T-helper 2 cell treated with Interferon-gamma antibody and Interleukin-4, amounts not matched to agents 5 μg/mL and 100 μg/mL, for 36 hours (primary cell): ENCODE measurements around the gene TNRC6C.
"Not testable (repeated sequence)": the region's sequence is repeated elsewhere in the genome, so short reads cannot be mapped to it uniquely, and the experiment has no call there.

Source experiments
- DNase-seq: peaks from one replicate; pipeline ENCODE4 v3.0.0; 2021; ENCODE audit warnings: low spot score
- H3K27ac Mint-ChIP-seq: one replicate; pipeline ENCODE4 v1.8.0; 2021; ENCODE audit warnings: mild to moderate bottlenecking, mixed read lengths
- H3K27me3 Mint-ChIP-seq: one replicate; pipeline ENCODE4 v1.8.0; 2021; ENCODE audit warnings: low read depth, mixed read lengths
- H3K36me3 Mint-ChIP-seq: one replicate; pipeline ENCODE4 v1.8.0; 2021; ENCODE audit warnings: low read depth, mixed read lengths
- H3K4me1 Mint-ChIP-seq: one replicate; pipeline ENCODE4 v1.8.0; 2021; ENCODE audit warnings: low read depth, mixed read lengths
- H3K4me3 Mint-ChIP-seq: one replicate; pipeline ENCODE4 v1.8.0; 2022; ENCODE audit warnings: mild to moderate bottlenecking, moderate library complexity, mixed read lengths
- H3K9me3 Mint-ChIP-seq: one replicate; pipeline ENCODE4 v1.8.0; 2021; ENCODE audit warnings: mixed read lengths

Gene TNRC6C

DNA sequence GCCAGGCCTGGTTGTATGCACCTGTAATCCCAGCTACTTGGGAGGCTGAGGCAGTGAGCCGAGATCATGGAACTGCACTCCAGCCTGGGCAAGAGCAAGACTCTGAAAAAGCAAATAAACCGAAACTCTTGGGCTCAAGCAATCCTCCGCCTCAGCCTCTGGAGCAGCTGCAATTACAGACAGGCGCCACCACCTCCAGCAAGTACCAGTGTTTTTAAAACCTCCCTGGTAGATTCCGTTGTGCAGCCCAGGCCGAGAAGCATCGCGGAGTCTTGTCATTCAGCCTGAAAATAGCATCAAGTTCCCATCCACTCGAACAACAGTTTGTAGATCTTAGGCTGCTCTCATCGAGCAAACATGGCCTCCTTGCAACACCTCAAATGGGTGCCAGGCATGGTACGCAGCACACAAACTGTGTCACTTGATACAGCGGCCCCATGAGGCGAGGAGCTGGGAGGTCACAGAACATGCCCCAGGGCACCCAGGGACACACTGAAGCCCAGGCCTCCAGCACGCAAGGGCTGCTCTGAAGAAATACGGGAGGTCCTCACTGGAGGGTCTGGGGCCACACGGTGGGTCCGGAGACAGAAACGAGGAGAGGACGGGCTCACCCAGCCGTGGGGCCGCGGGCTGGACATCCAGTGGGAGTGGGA is 152.0 kb downstream of the TNRC6C start:
- H3K36me3 Mint-ChIP-seq = peaks cover 69% of the 10 kb centered on the region
- H3K4me3 Mint-ChIP-seq = no peak overlapping the region
- H3K9me3 Mint-ChIP-seq = no peaks in the 10 kb centered on the region

DNA sequence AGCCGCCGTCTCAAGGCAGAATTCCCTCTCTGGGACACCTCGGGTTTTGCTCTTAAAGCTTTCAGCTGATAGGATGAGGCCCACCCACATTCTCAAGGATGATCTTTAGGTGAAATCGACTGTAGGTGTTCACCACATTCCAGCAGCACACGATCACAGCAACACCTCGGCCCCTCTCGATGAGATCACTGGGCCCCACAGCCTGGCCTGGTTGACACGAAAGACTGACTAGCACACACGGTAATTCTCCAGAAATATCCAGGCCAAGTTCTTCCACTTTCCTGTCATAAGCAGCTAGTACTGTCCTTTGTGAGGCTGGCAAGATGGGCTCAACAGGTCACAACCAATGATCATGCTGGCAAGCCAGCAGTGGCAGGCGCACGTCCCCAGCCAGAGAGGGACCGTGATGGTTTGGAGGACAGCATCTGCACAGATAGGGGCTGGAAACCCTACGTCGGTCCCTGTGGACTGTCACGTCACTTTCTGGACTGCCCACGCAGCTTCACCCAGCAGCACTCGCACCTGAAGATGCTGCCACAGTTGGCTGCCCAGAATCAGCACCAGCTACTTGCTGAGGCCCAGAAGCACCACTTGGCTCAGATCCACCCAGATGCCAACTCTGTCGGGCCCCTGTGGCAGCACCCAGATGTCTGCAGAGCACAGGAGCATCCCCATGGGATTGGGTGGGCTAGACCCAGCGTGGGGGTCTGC is 152.7 kb downstream of the TNRC6C start:
- H3K27ac Mint-ChIP-seq = peak overlapping the region; percentile 55
- no peaks in the 10 kb centered on the region for H3K9me3 Mint-ChIP-seq
- peaks cover 22% of the 10 kb centered on the region for H3K4me1 Mint-ChIP-seq
- no peak for DNase-seq
- H3K4me3 Mint-ChIP-seq = no peak overlapping the region
- no peaks in the 10 kb centered on the region for H3K27me3 Mint-ChIP-seq
- H3K36me3 Mint-ChIP-seq = peaks cover 69% of the 10 kb centered on the region

More for the DNA sequence above, 152.0 kb downstream of the TNRC6C start:
- DNase-seq = no peak
- Mint-ChIP-seq H3K27ac (peak overlapping the region; percentile 73), H3K4me1 (peaks cover 22% of the 10 kb centered on the region), H3K27me3 (no peaks in the 10 kb centered on the region)

DNA sequence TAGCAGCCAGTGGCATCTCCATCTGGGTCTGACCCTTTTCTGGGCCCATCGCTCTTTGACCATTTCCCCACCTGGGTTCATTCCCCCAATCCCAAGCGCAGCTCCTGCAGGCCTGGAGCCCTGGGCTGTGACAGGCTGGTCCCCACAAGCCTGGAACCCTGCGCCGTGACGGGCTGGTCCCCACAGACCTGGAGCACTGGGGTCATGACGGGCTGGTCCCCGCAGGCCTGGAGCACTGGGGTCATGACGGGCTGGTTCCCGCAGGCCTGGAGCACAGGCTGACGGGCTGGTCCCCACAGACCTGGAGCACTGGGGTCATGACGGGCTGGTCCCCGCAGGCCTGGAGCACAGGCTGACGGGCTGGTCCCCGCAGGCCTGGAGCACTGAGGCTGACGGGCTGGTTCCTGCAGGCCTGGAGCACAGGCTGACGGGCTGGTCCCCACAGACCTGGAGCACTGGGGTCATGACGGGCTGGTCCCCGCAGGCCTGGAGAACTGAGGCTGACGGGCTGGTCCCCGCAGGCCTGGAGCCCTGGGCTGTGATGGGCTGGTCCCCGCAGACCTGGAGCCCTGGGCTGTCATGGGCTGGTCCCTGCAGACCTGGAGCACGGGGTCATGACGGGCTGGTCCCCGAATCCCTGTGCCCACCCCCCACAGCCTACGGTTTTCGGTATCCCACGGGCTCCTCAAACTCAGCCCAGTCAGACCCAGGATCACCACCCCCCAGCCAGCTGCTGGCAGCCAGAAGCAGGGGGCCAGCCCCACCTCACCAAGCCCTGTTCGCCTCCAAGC is 153.4 kb downstream of the TNRC6C start:
- Mint-ChIP-seq H3K27me3 (no peaks in the 10 kb centered on the region), H3K9me3 (no peaks in the 10 kb centered on the region), H3K4me1 (peaks cover 22% of the 10 kb centered on the region), H3K36me3 (peaks cover 67% of the 10 kb centered on the region), H3K4me3 (no peak overlapping the region), H3K27ac (peak overlapping the region; percentile 75)
- DNase-seq = no peak

- H3K27ac Mint-ChIP-seq = peak overlapping the region; percentile 83
- peaks cover 22% of the 10 kb centered on the region for H3K4me1 Mint-ChIP-seq
- H3K27me3 Mint-ChIP-seq = no peaks in the 10 kb centered on the region
- no peak overlapping the region for H3K4me3 Mint-ChIP-seq
- H3K36me3 Mint-ChIP-seq = peaks cover 61% of the 10 kb centered on the region
- peak; percentile 70 for DNase-seq
- H3K9me3 Mint-ChIP-seq = no peaks in the 10 kb centered on the region
These were observed 154.3 kb downstream of the TNRC6C start for GRCh38 chr17:78112518-78113471.

DNA sequence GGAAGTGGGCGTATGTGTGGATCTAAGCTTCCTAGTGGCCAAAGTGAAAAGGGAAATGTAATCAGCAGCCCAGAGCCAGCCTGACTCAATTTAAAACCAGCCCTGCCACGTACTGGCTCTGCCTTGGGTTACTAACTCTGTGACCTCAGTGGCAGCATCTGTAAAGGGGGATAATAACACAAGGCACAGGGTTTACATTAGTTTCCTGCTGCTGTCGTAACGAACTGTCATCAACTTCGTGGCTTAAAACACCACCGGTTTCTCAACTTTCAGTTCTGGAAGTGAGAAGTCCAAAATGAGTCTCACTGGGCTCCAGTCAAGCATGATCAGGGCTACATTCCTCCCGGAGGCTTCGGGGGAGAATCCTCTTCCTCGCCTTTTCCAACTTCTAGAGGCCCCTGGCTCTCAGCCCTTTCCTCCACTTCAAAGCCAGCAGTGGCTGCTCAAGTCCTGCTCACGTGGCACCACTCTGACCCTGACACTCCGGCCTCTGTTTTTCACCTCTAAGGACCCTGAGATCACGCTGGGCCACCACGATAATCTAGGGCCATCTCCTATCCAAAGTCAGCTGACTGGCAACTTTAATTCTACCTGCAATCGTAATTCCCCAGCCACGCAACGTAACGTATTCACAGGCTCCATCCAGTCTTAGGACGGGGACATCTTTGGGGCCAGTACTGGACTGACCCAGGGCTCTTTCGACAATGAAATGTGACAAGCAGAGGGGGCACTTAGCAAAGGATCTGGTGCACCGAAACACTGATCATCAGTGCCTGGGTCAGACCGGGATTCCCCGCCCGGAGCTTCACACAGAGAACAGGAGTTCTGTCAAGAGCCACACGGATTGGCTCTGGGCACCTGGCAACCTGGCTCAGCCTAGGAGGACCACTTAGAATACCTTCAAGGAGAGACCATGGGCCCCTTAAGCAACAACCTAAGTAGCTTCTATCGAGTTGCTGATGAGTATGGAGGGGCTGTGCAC is 155.6 kb downstream of the TNRC6C start:
- H3K4me1 Mint-ChIP-seq = peaks cover 24% of the 10 kb centered on the region
- H3K9me3 Mint-ChIP-seq = no peaks in the 10 kb centered on the region
- H3K27ac Mint-ChIP-seq = peak overlapping the region; percentile 83
- H3K4me3 Mint-ChIP-seq = peak overlapping the region; percentile 18
- peak; percentile 57 for DNase-seq
- H3K27me3 Mint-ChIP-seq = no peaks in the 10 kb centered on the region
- H3K36me3 Mint-ChIP-seq = peaks cover 54% of the 10 kb centered on the region

GRCh38 chr17:78114831-78115723 is 156.6 kb downstream of the TNRC6C start:
- Mint-ChIP-seq H3K4me3 (no peak overlapping the region), H3K9me3 (no peaks in the 10 kb centered on the region), H3K27ac (no peak overlapping the region), H3K27me3 (no peaks in the 10 kb centered on the region), H3K4me1 (peaks cover 26% of the 10 kb centered on the region), H3K36me3 (peaks cover 55% of the 10 kb centered on the region)
- DNase-seq = no peak

- peaks cover 31% of the 10 kb centered on the region for H3K4me1 Mint-ChIP-seq
- DNase-seq, H3K27me3 Mint-ChIP-seq, H3K9me3 Mint-ChIP-seq, H3K4me3 Mint-ChIP-seq, H3K27ac Mint-ChIP-seq: not testable (repeated sequence)
- H3K36me3 Mint-ChIP-seq = peaks cover 54% of the 10 kb centered on the region
These were observed 157.3 kb downstream of the TNRC6C start for GRCh38 chr17:78115803-78116202.

DNA sequence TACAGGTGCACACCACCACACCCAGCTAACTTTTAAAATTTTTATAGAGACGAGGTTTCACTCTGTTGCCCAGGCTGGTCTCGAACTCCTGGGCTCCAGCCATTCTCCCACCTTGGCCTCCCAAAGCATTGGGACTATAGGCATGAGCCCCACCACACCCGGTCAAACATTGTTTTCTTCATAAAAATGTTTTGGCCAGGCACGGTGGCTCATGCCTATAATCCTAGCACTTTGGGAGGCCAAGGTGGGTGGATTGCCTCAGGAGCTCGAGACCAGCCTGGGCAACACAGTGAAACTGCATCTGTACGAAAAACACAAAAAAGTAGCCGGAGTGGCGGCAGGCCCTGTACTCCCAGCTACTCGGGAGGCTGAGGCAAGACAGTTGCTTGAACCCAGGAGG is 157.9 kb downstream of the TNRC6C start:
- no peaks in the 10 kb centered on the region for H3K9me3 Mint-ChIP-seq
- H3K27ac Mint-ChIP-seq = no peak overlapping the region
- H3K27me3 Mint-ChIP-seq = no peaks in the 10 kb centered on the region
- peaks cover 54% of the 10 kb centered on the region for H3K36me3 Mint-ChIP-seq
- peaks cover 37% of the 10 kb centered on the region for H3K4me1 Mint-ChIP-seq
- no peak for DNase-seq
- H3K4me3 Mint-ChIP-seq = no peak overlapping the region

DNA sequence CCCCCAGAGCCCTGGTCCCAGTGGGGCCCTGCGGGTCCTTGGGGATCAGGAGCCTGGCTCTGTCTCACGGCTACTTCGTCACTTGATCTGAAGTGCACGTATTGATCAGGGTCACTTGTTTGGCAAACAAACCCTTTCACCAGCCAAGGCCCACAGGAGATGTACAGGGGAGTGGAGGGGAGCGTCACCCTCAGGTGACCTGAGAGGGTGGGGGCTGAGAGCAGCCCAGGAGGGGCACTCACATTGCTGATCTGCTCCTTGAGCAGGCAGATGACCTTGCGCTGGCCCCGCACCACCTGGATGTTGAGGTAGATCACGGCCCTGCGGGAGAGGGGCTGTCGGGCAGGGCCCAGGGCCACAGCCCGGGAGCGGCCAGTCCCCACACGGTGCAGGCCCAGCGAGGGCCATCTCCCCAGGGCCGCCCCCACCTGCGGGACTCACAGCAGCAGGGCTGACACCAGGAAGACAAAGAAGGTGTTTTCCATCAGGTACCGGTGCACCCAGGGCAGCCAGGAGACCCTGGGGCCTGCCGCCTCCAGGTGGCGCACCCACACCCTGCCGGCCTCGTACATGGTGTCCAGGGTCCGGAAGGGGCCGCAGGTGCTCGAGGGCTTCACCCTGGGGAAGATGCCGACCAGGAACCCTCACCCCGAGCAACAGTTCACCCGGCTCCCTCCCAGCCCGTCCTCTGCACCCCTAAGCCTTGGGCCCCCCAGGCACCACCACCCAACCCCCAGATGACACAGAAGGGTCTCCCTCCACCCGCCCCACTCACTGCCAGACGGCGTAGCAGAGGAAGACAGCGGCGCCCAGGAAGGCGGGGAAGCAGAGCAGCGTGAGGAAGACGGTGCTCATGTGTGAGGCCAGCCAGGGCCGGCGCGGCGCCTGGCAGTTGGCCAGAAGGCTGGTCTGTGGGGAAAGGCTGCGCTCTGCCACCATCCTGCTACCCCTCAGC is 158.8 kb downstream of the TNRC6C start:
- Mint-ChIP-seq H3K36me3 (peaks cover 61% of the 10 kb centered on the region), H3K27me3 (no peaks in the 10 kb centered on the region), H3K27ac (peak overlapping the region; percentile 10), H3K4me3 (no peak overlapping the region), H3K4me1 (peaks cover 46% of the 10 kb centered on the region), H3K9me3 (no peaks in the 10 kb centered on the region)
- no peak for DNase-seq

DNA sequence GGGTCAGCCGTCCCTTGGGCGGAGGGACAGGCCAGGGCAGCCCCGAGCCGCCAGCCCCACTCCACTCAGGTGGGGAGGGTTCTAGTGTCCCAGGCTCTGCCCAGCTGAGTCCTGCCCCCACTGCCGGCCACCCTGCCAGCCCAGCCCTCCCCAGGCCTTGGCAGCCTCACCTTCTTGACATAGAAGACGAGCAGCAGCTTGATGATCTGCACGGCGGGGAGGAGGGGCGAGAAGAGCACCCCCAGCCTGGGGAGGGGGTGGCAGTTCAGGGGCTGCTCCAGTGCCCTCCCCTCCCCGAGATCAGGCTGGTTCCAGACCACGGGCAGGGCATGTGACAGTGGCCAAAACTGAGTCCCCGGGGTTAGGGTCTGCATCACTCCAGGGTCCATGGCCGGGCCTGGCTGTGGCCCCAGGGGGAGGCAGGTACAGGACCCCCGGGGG is 160.3 kb downstream of the TNRC6C start:
- Mint-ChIP-seq H3K36me3 (peaks cover 61% of the 10 kb centered on the region), H3K4me1 (peaks cover 49% of the 10 kb centered on the region), H3K27me3 (no peaks in the 10 kb centered on the region), H3K27ac (no peak overlapping the region), H3K9me3 (no peaks in the 10 kb centered on the region), H3K4me3 (no peak overlapping the region)
- DNase-seq = no peak

- Mint-ChIP-seq H3K27me3 (no peaks in the 10 kb centered on the region), H3K4me1 (peaks cover 44% of the 10 kb centered on the region), H3K4me3 (peak overlapping the region; percentile 90), H3K27ac (peak overlapping the region; percentile 92), H3K9me3 (no peaks in the 10 kb centered on the region), H3K36me3 (peaks cover 61% of the 10 kb centered on the region)
- no peak for DNase-seq
These were observed 162.0 kb downstream of the TNRC6C start for GRCh38 chr17:78120537-78120936.
